Jurkat, Clone E6-1 (cell line): ENCODE data around the gene PLXNA4.

Source experiments
- DNase-seq: peaks from one replicate; pipeline ENCODE4 v3.0.0-alpha.2; 2011; ENCODE audit warnings: low read depth, low spot score
- H3K4me3 ChIP-seq: 2 replicates; pipeline ENCODE4 v1.5.1; 2011; ENCODE audit warnings: mild to moderate bottlenecking, low read length, control low read depth, moderate library complexity

PLXNA4 gene

GRCh38 chr7:132364226-132364625, 212.0 kb downstream of the PLXNA4 start:
- H3K4me3 ChIP-seq: no peak overlapping the region
- no peak for DNase-seq

DNA sequence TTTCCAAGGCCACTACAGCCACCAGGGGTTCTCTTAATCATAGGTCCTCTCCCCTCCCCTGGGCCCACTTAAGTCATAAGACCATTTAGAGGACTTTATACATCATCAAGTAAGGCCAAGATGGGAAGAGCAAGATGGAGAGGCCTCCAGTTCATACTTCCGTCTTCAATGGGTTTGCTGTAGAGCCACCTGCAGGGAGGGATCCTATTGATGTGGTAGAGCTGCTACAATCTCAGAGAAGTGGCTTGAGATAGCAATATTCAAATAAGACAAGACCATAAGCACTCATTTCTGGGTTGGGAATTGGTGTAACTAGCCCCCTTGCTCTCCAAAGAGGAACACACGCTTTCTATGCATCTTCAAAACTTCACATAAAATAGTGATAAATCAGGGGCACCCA, 214.2 kb downstream of the PLXNA4 start:
- peak; percentile 74 for DNase-seq
- no peak overlapping the region for H3K4me3 ChIP-seq

DNA sequence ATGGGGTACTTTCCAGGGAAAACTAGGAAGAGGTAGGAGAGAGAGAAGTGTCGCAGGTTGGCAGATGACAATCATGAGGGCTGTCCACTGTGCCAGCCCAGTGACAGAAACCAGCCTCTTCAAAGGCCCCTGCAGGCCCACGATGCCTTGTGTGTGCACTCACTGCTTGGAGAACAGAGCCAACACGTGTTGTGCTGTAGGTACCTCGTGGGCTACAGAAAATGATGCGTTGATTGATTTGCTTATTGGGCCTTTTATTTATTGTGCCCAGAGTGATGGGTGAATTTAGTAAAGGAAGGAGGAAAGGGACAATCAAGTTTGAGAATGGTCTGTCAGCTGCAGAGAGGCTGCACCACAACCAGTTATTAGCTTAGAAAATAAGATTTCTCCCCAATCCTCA, 215.1 kb downstream of the PLXNA4 start:
- DNase-seq: no peak
- H3K4me3 ChIP-seq: no peak overlapping the region

- no peak for DNase-seq
- no peak overlapping the region for H3K4me3 ChIP-seq
Observed at GRCh38 chr7:132359743-132360142, 216.5 kb downstream of the PLXNA4 start.

DNA sequence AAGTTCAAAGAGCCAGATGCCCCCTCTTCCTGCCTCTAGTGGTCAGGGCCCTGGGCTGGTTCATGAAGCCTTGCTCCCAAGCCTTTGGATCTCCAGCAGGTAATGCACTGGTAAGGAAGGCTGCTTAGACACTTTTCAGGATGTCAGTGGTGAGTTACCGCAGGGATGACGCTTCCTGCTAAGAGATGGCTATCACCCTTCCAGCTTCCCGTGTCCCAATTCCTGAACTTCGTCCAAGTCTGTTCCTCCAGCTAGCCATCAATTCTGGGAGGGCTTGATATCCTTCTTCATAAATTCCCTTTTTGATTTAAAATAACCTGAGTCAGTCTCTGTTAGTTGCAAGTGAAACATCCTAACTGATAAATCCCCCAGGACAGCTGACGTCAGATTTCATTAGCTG, 221.2 kb downstream of the PLXNA4 start:
- DNase-seq: no peak
- no peak overlapping the region for H3K4me3 ChIP-seq

DNA sequence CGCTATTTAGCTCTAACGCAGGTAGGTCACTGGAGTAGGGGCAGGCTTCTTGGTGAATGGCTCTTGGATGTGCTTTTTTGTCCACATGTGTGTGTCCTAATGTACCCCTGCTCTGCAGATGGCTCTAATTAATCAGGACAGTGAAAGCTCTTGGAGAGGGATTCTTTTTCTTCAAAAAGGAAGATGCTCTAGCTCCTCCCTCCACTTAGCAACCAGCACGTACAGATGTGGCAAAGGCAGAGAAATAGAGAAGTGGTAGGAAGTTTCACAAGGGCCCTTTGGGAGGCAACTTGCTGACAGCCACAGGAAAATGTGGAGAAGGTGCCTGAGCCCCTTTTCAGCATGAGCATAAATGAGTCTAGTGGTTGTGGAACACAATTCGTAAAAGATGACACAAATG, 221.7 kb downstream of the PLXNA4 start:
- no peak for DNase-seq
- H3K4me3 ChIP-seq: no peak overlapping the region

DNA sequence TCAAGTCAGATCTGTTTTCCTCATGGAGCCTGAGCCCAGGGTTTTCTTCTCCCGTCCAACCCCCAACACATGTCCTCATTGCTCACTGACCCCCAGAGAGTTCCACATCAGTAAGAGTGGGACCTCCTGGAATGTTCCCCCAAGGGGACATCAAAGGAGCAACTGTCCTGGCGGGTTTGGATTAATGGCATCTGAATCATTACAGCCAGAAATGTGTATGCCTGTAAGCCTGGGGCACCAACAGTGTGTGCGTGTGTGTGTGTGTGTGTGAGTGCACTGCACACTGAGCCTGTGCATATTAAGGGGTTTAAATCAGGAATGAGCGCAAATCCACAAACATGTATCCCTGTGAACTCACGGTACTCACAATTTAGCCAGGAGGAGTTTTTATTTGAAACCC, 222.3 kb downstream of the PLXNA4 start:
- no peak overlapping the region for H3K4me3 ChIP-seq
- DNase-seq: no peak

DNA sequence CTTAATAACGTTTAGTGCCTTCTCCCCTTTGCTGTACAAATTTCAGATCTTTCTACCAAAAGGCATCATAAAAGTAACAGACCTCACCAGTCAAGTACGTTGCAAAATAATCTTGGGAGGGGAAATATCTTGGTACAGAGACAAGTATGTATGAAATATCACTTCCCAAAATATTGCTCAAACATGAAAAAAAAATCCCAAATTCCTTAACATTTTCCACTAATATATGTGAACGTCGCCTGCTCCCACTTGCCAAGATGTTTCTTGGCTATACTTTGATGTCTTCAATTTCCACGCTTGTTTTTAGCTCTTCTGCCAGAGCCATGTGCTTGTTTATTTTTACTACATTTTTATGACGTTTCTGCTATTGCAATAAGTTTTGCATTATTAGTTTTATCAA, 223.5 kb downstream of the PLXNA4 start:
- no peak for DNase-seq
- no peak overlapping the region for H3K4me3 ChIP-seq

- no peak overlapping the region for H3K4me3 ChIP-seq
- DNase-seq: no peak
Observed at GRCh38 chr7:132351954-132352499, 224.2 kb downstream of the PLXNA4 start.

- H3K4me3 ChIP-seq: no peak overlapping the region
- no peak for DNase-seq
Observed at GRCh38 chr7:132350741-132351140, 225.5 kb downstream of the PLXNA4 start.

DNA sequence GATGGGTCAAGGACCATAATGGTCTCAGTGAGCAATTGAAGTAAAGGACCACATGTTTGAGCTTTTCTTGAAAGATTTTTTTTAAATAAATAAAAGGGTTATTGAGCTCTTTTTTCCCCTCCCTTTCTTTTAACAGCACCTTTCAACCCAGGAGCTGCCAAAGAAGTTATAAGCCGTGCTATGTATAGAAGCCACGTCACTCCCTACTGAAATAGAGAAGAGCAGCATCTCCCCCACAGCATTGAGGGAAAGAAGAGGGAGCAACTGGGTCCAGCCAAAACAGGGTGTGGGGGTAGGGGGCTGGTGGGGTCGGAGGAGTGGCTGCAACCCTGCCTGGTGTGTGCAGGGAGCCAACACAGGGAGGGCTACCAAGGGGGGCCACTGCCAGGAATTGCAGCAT, 227.2 kb downstream of the PLXNA4 start:
- no peak overlapping the region for H3K4me3 ChIP-seq
- no peak for DNase-seq

DNA sequence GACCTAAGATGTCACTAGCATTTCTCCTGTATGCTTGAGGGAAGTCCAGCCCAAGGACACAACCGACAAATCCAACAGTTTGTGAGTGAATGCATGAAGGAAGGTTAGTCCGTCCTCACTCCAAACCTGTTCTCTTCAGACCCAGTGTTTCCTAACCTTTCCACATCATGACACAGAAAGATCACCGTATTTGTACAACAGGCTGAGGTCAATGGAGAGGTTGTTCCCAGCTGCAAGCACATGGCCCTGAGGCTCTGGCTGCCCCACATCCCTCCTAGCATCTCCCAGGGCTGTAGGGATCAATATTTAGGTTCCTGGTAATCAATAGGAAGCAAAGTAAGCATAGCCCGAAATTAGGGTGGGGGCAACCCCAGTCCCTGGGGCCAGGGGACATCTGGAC, 227.9 kb downstream of the PLXNA4 start:
- no peak overlapping the region for H3K4me3 ChIP-seq
- DNase-seq: no peak

DNA sequence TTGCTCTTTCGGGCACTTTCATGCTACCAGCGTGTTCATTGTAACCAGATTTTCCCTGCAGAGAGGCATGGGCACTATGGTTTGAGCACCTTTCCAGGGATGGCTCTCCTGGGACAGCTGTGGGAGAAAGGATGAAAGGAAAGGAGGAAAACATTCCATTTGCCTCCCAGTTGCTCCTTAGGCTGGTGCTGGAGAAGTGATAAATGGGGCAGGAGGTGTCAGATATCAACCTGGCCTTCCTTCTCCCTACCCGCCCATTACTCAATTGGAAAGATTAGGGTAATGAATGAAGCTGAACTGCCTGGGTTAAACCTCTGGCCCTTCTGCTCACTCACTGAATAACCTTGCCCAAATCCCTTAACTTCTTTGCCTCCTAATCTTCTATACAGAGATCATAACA, 228.4 kb downstream of the PLXNA4 start:
- DNase-seq: no peak
- no peak overlapping the region for H3K4me3 ChIP-seq

DNA sequence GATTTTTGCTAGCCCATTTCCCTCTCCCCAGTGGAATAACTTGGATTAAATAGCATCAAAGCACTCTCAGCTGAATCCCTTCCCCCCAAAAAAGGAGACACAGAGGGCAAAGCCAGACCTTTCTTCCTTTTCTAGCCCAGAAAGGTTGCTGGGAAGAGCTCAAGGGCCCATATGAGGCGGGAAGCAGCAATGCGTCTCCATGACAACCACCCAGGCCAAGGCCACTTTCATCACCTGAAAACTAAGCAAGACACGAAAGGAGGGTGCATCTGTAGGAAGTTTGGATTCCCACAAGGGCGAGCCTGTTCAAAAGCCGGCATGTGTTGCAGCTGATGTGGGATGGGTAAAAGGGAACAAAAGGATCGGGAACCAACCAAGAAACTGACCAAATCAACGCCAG, 229.1 kb downstream of the PLXNA4 start:
- DNase-seq: no peak

DNA sequence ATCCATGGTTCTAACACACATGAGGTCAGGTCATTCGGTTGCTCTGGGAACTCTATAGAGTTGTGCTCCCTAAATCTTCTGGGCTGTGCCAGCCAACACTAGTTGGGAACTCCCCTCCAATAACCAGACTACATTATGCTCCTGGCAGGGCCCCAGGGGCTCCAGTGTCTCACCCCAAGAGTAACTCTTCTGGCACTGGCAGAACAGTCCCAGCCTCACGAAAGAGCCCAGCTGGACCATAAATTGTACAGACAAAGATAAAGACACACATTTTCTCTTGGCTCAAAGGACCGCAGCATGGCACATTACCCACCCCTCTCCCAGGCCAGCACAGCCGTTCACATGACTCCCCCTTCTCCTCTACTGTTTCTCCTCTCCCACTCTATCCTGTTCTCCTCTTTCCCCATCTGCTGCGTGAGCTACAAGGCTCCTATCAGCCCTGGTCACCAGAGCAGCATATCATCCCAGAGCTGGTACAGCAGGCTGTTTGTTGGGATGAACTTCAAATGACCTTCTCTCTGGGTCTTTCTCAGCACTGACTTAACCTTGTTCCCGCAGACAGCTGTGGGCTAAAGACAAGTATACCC, 230.6 kb downstream of the PLXNA4 start:
- no peak overlapping the region for H3K4me3 ChIP-seq
- DNase-seq: no peak

More for the DNA sequence above, 229.1 kb downstream of the PLXNA4 start:
- no peak overlapping the region for H3K4me3 ChIP-seq

DNA sequence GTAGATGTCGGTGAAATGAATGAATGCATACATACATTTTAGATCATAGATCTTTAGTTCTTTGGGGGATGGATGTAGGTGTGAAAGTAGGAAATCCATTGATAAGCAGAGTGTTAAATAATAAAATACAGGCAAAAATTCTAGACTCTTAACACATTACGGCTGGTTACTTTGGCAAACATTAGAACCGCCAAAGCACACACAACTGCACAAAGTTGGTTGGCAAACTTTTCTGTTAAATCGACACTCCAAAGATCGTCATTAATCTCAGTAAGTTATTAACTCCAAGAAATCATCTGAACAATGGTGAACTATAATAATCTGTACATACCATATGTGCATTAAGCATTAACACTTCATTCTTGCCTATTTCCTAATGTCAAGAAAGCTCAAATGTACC, 231.2 kb downstream of the PLXNA4 start:
- DNase-seq: no peak
- H3K4me3 ChIP-seq: no peak overlapping the region

- H3K4me3 ChIP-seq: no peak overlapping the region
Observed at GRCh38 chr7:132343199-132343598, 233.1 kb downstream of the PLXNA4 start.

GRCh38 chr7:132337450-132338080, 238.7 kb downstream of the PLXNA4 start:
- no peak for DNase-seq
- no peak overlapping the region for H3K4me3 ChIP-seq

More at GRCh38 chr7:132343199-132343598, 233.1 kb downstream of the PLXNA4 start:
- no peak for DNase-seq

GRCh38 chr7:132336797-132337196, 239.5 kb downstream of the PLXNA4 start:
- no peak for DNase-seq
- no peak overlapping the region for H3K4me3 ChIP-seq

DNA sequence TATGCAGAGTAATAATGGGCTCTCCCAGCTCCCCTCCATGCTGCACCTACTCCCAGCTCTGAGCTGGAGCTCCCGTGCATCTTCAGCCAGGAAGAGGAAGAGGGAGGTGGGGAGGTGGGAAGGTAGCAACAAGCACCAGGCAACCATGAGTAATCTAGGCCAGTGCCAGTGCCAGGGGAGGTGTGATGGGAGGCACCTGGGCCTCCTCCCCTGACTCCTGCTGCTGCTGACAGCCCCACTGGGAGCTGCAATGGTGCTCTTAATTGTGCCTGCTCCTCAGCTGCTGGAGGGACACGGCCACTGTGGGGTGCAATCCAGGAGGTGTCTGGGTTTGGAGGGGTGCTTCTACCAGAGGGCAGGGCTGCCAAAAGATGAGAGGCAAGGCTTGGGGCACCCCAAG, 243.0 kb downstream of the PLXNA4 start:
- no peak overlapping the region for H3K4me3 ChIP-seq
- DNase-seq: no peak

DNA sequence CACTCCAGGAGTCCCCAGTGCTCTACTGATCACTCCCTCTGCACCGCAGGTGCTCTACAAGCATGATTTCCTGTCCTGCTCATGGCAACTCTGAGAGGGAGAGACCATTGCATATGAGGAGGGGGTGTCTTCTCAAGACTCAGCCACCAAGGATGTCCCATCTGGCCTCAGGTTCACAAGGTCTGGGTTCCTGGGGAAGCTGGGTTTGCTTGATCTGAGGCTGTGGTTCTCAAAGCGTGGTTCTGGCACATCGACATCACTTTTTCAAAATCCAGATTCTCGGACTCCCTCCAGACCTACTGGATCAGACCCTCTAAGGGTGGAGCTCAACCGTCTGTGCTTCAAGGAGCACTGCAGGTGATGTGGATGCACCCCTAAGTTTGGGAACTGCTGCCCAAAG, 247.5 kb downstream of the PLXNA4 start:
- no peak for DNase-seq
- H3K4me3 ChIP-seq: no peak overlapping the region
